HUES48 (cell line): ENCODE data around the gene THBS1.

Experiments used
- H3K27ac ChIP-seq: one replicate; pipeline ENCODE4 v1.7.0; 2013; ENCODE audit warnings: low read depth, low read length, inconsistent platforms
- H3K27me3 ChIP-seq: 2 replicates; pipeline ENCODE4 v1.6.1; 2013; ENCODE audit warnings: mild to moderate bottlenecking, low read length; ENCODE audit not compliant: control insufficient read depth, insufficient read depth
- H3K36me3 ChIP-seq: 2 replicates; pipeline ENCODE4 v1.6.1; 2013; ENCODE audit warnings: low read length; ENCODE audit not compliant: control insufficient read depth, insufficient read depth
- H3K4me1 ChIP-seq: 2 replicates; pipeline ENCODE4 v1.6.1; 2013; ENCODE audit warnings: mild to moderate bottlenecking, low read length; ENCODE audit not compliant: control insufficient read depth, insufficient read depth
- H3K4me3 ChIP-seq: 2 replicates; pipeline ENCODE4 v1.5.1; 2013; ENCODE audit warnings: mild to moderate bottlenecking, low read depth, low read length
- H3K9ac ChIP-seq: 2 replicates; pipeline ENCODE4 v1.6.1; 2013; ENCODE audit warnings: mild to moderate bottlenecking, low read depth, low read length, moderate library complexity
- H3K9me3 ChIP-seq: 2 replicates; pipeline ENCODE4 v1.6.1; 2013; ENCODE audit warnings: low read length; ENCODE audit not compliant: control insufficient read depth, insufficient read depth

THBS1 gene

DNA sequence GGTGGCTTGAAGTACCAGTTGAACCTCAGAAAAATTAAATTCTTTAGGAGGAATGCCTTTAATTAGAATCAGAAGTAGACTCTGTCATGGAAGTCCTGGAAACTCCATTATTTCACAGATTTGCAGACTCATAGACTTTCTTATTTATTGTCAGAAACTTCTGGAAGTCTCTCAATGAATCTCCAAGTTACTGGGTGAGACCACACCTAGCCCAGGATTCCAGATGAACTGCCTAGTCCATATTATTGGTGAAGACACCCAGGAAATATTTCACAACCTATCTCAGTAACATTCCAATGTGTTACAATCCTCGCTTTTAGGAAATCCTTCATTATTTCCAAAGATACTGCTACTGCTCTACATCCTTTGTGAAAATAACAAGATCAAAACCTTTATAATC, 6.5 kb upstream of the THBS1 start:
- Histone ChIP-seq H3K27me3 (peaks cover 9% of the 10 kb centered on the region; the same call in 1 of the 2 replicates), H3K27ac (no peak overlapping the region), H3K4me3 (no peak overlapping the region), H3K36me3 (no peaks in the 10 kb centered on the region), H3K4me1 (peaks cover 10% of the 10 kb centered on the region), H3K9me3 (no peaks in the 10 kb centered on the region), H3K9ac (no peak overlapping the region)

DNA sequence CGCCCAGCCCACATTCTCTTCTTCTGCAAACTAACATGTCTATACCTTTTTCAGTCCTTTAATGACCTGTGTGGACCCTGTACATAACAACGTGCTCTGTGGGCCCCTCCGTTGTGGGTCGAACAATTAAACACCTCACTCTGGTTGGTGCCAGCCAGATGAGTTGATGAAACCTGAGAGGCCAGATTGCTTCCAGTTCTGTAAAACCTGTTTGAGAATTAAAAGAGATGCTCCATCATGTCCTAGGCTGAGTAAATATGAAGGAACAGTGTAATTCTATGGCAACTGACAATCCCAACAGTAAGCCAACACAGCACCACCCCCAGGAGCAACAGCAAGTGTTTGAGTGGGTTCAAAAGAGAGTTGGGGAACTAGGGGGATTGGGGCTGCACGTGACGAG, 5.7 kb upstream of the THBS1 start:
- no peaks in the 10 kb centered on the region for H3K9me3 ChIP-seq
- H3K4me3 ChIP-seq, result no peak overlapping the region
- H3K27me3 ChIP-seq, result peaks cover 9% of the 10 kb centered on the region; the same call in 1 of the 2 replicates
- H3K27ac ChIP-seq, result no peak overlapping the region
- peaks cover 14% of the 10 kb centered on the region for H3K4me1 ChIP-seq
- no peak overlapping the region for H3K9ac ChIP-seq
- no peaks in the 10 kb centered on the region for H3K36me3 ChIP-seq

DNA sequence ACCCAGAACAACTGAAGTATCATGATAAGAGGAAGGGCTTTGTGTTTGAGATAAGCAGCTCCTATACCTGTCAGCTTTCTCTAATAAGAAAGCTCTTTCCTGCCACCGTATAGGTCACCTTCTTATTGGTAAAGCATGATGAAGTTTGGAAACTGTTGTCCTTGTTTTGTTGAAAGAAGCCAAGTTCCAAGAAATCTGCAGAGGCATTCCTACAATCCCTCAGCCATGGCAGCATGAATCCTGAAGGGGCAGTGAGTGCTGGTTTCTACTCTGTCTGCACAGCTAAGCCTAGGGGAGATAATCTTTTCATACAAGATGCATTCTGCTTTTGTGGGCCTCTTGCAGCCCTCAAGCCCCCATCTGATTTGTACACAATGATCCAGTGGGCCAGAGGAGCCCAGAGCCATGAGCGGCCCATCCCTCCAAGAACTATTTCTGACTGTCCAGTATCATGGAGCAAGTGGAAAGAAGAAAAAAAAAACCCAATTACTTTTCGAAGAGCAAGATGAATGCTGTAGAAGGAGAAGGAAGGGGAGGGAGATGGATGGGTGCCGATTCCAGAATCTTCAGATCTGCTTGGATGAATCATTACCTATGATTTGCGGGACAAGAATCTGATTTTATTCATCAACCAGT, 1.9 kb upstream of the THBS1 start:
- Histone ChIP-seq H3K9ac (peak overlapping the region; percentile 62; the same call in 1 of the 2 replicates), H3K9me3 (no peaks in the 10 kb centered on the region), H3K36me3 (peaks cover 22% of the 10 kb centered on the region), H3K27me3 (peaks cover 9% of the 10 kb centered on the region; the same call in 1 of the 2 replicates), H3K4me3 (peak overlapping the region; percentile 88), H3K27ac (peak overlapping the region; percentile 93), H3K4me1 (peaks cover 28% of the 10 kb centered on the region)

DNA sequence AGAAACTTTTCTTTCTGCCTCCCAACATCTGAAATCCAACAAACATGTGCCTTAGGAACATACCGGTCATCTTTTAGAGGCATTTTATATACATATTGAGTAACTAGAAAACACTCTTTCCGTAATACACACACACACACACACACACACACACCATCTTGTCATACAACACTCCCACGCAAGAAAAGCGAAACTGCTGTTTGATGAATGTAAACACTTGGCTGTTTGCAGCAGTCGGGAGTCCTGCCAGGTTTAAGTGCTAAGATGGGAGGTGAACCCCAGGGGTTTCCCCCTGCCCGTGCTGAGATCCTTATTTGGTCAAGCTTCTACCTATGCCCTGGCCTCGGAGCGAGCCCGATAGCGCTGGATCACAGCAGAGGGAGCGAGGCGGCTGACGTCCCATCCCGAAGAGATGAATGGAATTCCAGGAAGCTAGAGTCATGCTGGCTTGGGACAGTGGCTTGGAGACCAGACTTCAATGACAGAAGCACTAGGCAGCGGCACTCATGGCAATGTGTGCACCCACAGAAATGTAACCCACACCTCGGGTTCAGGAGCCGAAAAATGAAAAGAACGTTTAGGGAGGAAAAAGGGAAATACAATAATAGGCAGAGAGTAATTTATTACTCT, 1.3 kb upstream of the THBS1 start:
- H3K9ac ChIP-seq, result peak overlapping the region; percentile 91
- peak overlapping the region; percentile 93 for H3K27ac ChIP-seq
- peaks cover 28% of the 10 kb centered on the region for H3K4me1 ChIP-seq
- H3K9me3 ChIP-seq, result no peaks in the 10 kb centered on the region
- H3K4me3 ChIP-seq, result peak overlapping the region; percentile 88
- H3K36me3 ChIP-seq, result peaks cover 29% of the 10 kb centered on the region
- peaks cover 9% of the 10 kb centered on the region; the same call in 1 of the 2 replicates for H3K27me3 ChIP-seq

DNA sequence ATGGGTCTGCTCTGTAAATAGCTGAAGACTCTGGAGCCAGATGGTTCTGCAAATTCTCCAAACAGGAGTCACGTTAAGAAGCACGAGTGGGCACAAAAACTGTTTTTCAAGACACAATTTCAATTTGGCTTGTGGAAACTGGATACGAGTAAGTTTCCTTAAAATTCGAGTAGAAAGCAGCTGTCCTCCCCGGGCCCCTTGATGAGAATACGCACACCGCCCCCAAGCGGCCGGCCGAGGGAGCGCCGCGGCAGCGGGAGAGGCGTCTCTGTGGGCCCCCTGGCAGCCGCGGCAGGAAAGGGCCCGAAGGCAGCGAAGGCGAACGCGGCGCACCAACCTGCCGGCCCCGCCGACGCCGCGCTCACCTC, 778 bp upstream of the THBS1 start:
- peaks cover 34% of the 10 kb centered on the region for H3K36me3 ChIP-seq
- H3K4me1 ChIP-seq, result peaks cover 28% of the 10 kb centered on the region
- peak overlapping the region; percentile 91 for H3K9ac ChIP-seq
- H3K27me3 ChIP-seq, result peaks cover 9% of the 10 kb centered on the region; the same call in 1 of the 2 replicates
- H3K27ac ChIP-seq, result peak overlapping the region; percentile 93
- no peaks in the 10 kb centered on the region for H3K9me3 ChIP-seq
- H3K4me3 ChIP-seq, result peak overlapping the region; percentile 88

DNA sequence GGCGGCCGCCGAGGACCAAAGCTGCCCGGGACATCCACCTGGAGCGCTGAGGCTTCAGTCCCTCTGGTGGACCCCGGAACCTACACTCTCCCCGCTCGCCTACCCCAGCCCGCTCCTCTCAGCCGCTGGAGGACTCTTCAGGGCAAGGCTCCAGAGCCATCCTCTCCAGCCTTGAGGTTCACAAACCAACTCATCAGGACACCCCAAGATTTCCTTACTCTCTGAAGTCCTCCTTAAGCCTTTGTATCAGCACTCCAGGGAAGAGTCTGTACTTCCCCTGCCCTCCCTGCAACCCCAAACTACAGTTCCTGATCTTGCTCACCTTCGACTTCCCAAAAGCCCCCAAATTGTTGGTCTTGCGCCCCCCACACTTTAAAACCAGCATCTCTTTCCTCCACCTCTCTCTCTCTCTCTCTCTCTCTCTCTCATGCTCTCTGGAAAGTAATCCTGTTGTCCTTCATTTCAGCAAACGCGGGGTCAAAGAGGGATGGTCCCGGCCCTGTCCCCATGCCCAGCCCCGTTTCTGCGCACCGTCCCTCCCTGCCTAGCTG, 438 bp downstream of the THBS1 start:
- no peaks in the 10 kb centered on the region for H3K9me3 ChIP-seq
- H3K27ac ChIP-seq, result peak overlapping the region; percentile 93
- H3K9ac ChIP-seq, result peak overlapping the region; percentile 85
- peaks cover 9% of the 10 kb centered on the region; the same call in 1 of the 2 replicates for H3K27me3 ChIP-seq
- peaks cover 46% of the 10 kb centered on the region for H3K36me3 ChIP-seq
- H3K4me3 ChIP-seq, result peak overlapping the region; percentile 88
- peaks cover 28% of the 10 kb centered on the region for H3K4me1 ChIP-seq

DNA sequence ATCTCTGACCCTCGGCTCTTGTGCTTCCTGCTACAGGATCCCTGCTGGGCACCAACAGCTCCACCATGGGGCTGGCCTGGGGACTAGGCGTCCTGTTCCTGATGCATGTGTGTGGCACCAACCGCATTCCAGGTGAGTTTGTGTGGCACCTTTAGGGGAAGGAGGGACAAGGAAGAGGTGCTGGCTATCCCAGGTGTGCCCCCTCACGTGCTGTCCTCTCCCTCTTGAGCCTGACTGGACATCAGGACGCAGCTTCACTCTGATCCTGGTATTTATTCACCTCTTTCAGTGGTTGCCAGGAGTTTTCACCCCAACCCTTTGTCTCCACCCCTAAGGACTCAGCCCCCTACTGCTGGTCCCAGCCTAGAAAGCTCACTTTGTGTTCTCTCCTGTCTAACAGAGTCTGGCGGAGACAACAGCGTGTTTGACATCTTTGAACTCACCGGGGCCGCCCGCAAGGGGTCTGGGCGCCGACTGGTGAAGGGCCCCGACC, 960 bp downstream of the THBS1 start:
- H3K4me3 ChIP-seq, result peak overlapping the region; percentile 88
- H3K4me1 ChIP-seq, result peaks cover 28% of the 10 kb centered on the region
- H3K9ac ChIP-seq, result peak overlapping the region; percentile 85
- H3K27me3 ChIP-seq, result peaks cover 9% of the 10 kb centered on the region; the same call in 1 of the 2 replicates
- no peaks in the 10 kb centered on the region for H3K9me3 ChIP-seq
- no peak overlapping the region for H3K27ac ChIP-seq
- H3K36me3 ChIP-seq, result peaks cover 51% of the 10 kb centered on the region

DNA sequence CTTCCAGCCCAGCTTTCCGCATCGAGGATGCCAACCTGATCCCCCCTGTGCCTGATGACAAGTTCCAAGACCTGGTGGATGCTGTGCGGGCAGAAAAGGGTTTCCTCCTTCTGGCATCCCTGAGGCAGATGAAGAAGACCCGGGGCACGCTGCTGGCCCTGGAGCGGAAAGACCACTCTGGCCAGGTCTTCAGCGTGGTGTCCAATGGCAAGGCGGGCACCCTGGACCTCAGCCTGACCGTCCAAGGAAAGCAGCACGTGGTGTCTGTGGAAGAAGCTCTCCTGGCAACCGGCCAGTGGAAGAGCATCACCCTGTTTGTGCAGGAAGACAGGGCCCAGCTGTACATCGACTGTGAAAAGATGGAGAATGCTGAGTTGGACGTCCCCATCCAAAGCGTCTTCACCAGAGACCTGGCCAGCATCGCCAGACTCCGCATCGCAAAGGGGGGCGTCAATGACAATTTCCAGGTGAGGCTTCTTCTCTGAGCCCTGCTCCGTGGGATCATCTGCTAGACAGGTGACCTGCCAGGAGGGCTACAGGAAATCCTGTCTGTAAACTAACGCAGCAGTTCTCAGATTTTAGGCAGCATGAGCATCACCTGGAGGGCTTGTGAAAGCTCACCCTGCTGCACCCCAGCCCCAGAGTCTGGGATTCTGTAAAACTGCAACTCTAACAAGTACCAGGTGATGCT, 1.6 kb downstream of the THBS1 start:
- Histone ChIP-seq H3K27ac (no peak overlapping the region), H3K4me3 (peak overlapping the region; percentile 88), H3K9me3 (no peaks in the 10 kb centered on the region), H3K36me3 (peaks cover 57% of the 10 kb centered on the region), H3K27me3 (peaks cover 9% of the 10 kb centered on the region; the same call in 1 of the 2 replicates), H3K9ac (0 out of 2 replicates have a peak overlapping the region, but pooled peaks have one; percentile 11), H3K4me1 (peaks cover 28% of the 10 kb centered on the region)

GRCh38 chr15:39582977-39583595, 2.2 kb downstream of the THBS1 start:
- Histone ChIP-seq H3K9me3 (no peaks in the 10 kb centered on the region), H3K36me3 (peaks cover 64% of the 10 kb centered on the region), H3K4me3 (peak overlapping the region; percentile 88), H3K4me1 (peaks cover 28% of the 10 kb centered on the region), H3K27ac (no peak overlapping the region), H3K27me3 (peaks cover 9% of the 10 kb centered on the region; the same call in 1 of the 2 replicates), H3K9ac (no peak overlapping the region)

DNA sequence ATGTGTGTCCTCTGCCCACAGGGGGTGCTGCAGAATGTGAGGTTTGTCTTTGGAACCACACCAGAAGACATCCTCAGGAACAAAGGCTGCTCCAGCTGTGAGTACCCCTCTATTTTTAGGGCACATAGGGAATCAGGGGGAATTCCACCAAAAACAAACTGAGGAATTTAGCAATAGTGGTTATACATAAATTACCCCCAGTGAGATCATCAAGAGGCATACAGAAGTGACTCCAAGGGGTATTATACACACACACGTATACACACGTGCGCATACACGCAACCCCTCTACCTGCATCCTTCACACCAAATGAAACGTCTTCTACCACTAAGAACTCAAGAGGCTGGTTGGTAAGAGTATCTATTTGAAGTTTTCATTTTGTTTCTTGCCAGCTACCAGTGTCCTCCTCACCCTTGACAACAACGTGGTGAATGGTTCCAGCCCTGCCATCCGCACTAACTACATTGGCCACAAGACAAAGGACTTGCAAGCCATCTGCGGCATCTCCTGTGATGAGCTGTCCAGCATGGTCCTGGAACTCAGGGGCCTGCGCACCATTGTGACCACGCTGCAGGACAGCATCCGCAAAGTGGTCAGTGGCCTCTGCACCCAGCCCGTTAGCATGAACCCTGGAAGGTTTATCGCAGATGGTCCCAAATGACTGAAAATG, 2.9 kb downstream of the THBS1 start:
- peaks cover 70% of the 10 kb centered on the region for H3K36me3 ChIP-seq
- H3K27me3 ChIP-seq, result peaks cover 6% of the 10 kb centered on the region; the same call in 1 of the 2 replicates
- H3K27ac ChIP-seq, result no peak overlapping the region
- H3K4me3 ChIP-seq, result no peak overlapping the region; the same call in 1 of the 2 replicates
- H3K9me3 ChIP-seq, result no peaks in the 10 kb centered on the region
- no peak overlapping the region for H3K9ac ChIP-seq
- peaks cover 25% of the 10 kb centered on the region for H3K4me1 ChIP-seq
